CD8-positive, alpha-beta memory T cell (primary cell): Measurements from ENCODE around the gene IQCH. TPM values are rescaled to one million over a fixed set of nuclear protein-coding genes. Genes with fewer than 3 reads are reported as not detected.

Experiments
- CTCF ChIA-PET: fragments of 350-600 bp; sonication (Branson Sonifier 250); formaldehyde crosslinking; loops from one replicate; lab custom pipeline; 2021; ENCODE audit warnings: antibody characterized with exemption; lab: Charles Lee
- POLR2A ChIA-PET: fragments of 350-600 bp; sonication (Branson Sonifier 250); formaldehyde crosslinking; loops from one replicate; lab custom pipeline; 2021; ENCODE audit warnings: antibody characterized with exemption; lab: Charles Lee
- DNase-seq, 5 donors: peaks; one replicate each; pipeline versions ENCODE4 v3.0.0 to v3.0.0-alpha.2; 2020 to 2022; ENCODE audit warnings: mixed read lengths in 1 of 5
- H3K27ac ChIP-seq: one replicate; pipeline ENCODE4 v1.7.0; 2013; ENCODE audit warnings: low read depth, mild to moderate bottlenecking, low read length, moderate library complexity
- H3K27me3 ChIP-seq: 2 replicates; pipeline ENCODE4 v1.7.0; 2013; ENCODE audit warnings: low read length, mild to moderate bottlenecking; ENCODE audit not compliant: insufficient read depth, poor library complexity, severe bottlenecking
- H3K36me3 ChIP-seq: 2 replicates; pipeline ENCODE4 v1.7.0; 2013; ENCODE audit warnings: mild to moderate bottlenecking, low read length, moderate library complexity; ENCODE audit not compliant: insufficient read depth
- H3K4me1 ChIP-seq: 2 replicates; pipeline ENCODE4 v1.7.0; 2013; ENCODE audit warnings: mild to moderate bottlenecking, low read length, moderate library complexity; ENCODE audit not compliant: insufficient read depth
- H3K4me3 ChIP-seq: 2 replicates; pipeline ENCODE4 v1.7.0; 2013; ENCODE audit warnings: mild to moderate bottlenecking, low read length
- H3K9me3 ChIP-seq: 2 replicates; pipeline ENCODE4 v1.7.0; 2013; ENCODE audit warnings: mild to moderate bottlenecking, low read length
- H3K27ac Mint-ChIP-seq, 8 donors: one replicate each; pipeline ENCODE4 v1.8.0; 2020 to 2021; ENCODE audit warnings: mixed read lengths in 8 of 8, mild to moderate bottlenecking in 6 of 8, inconsistent platforms in 3 of 8, moderate library complexity in 3 of 8
- H3K27me3 Mint-ChIP-seq, 2 donors: one replicate each; pipeline ENCODE4 v1.8.0; 2020 to 2021; ENCODE audit warnings: mixed read lengths in 2 of 2, mild to moderate bottlenecking in 1 of 2, moderate library complexity in 1 of 2
- H3K36me3 Mint-ChIP-seq, 3 donors: one replicate each; pipeline ENCODE4 v1.8.0; 2020 to 2021; ENCODE audit warnings: mixed read lengths in 3 of 3, inconsistent platforms in 1 of 3, mild to moderate bottlenecking in 1 of 3
- H3K4me1 Mint-ChIP-seq, 3 donors: one replicate each; pipeline ENCODE4 v1.8.0; 2020 to 2021; ENCODE audit warnings: mixed read lengths in 3 of 3, inconsistent platforms in 1 of 3, mild to moderate bottlenecking in 1 of 3
- H3K4me3 Mint-ChIP-seq, 7 donors: one replicate each; pipeline ENCODE4 v1.8.0; 2020 to 2021; ENCODE audit warnings: mixed read lengths in 7 of 7, mild to moderate bottlenecking in 6 of 7, moderate library complexity in 4 of 7, inconsistent platforms in 2 of 7
- H3K9me3 Mint-ChIP-seq, 5 donors: one replicate each; pipeline ENCODE4 v1.8.0; 2020 to 2022; ENCODE audit warnings: mixed read lengths in 5 of 5, mild to moderate bottlenecking in 3 of 5, moderate library complexity in 2 of 5, inconsistent platforms in 1 of 5
- polyA plus RNA-seq: library from polyadenylated mRNA; unstranded; fragments of 300-500 nt; fragmentation: Illumina TruSeq; gene quantifications from one replicate; pipeline ENCODE4 v1.2.3, GENCODE V29; 2021
- total RNA-seq, 2 experiments: library from RNA; stranded (reverse); gene quantifications; one replicate each; pipeline ENCODE4 v1.2.3, GENCODE V29; 2021

IQCH gene
- total and polyA plus RNA-seq, 3 experiments from 2014 or later: 0.52 to 1.3 (median 1.0) TPM

GRCh38 chr15:67327737-67328136 is 73.2 kb downstream of the IQCH start:
- H3K4me3 Mint-ChIP-seq: no peak overlapping the region
- H3K4me1 Mint-ChIP-seq: no peaks in the 10 kb centered on the region
- ChIA-PET CTCF (no interaction called here), POLR2A (no interaction called here)
- no peaks in the 10 kb centered on the region for H3K27me3 ChIP-seq
- no peak overlapping the region for H3K4me3 ChIP-seq
- DNase-seq: no peak
- peaks cover 4% of the 10 kb centered on the region for H3K9me3 ChIP-seq
- H3K36me3 ChIP-seq: no peaks in the 10 kb centered on the region
- no peaks in the 10 kb centered on the region for H3K4me1 ChIP-seq
- peaks cover 15 to 19% of the 10 kb centered on the region in 2 donors for H3K27me3 Mint-ChIP-seq
- H3K9me3 Mint-ChIP-seq: peaks cover 4 to 10% (median 9%) of the 10 kb centered on the region in 5 donors
- no peak overlapping the region for H3K27ac ChIP-seq
- no peak overlapping the region for H3K27ac Mint-ChIP-seq
- peaks cover 0 to 7% (median 0%) of the 10 kb centered on the region in 3 donors for H3K36me3 Mint-ChIP-seq

GRCh38 chr15:67329984-67330733 is 75.6 kb downstream of the IQCH start:
- no peak for DNase-seq
- H3K27me3 ChIP-seq: no peaks in the 10 kb centered on the region
- POLR2A ChIA-PET: no interaction called here
- H3K36me3 Mint-ChIP-seq: peaks cover 0 to 7% (median 0%) of the 10 kb centered on the region in 3 donors
- H3K9me3 ChIP-seq: peaks cover 4% of the 10 kb centered on the region
- no peaks in the 10 kb centered on the region for H3K4me1 Mint-ChIP-seq
- H3K27ac Mint-ChIP-seq: no peak overlapping the region
- no peak overlapping the region for H3K4me3 ChIP-seq
- H3K27me3 Mint-ChIP-seq: peaks cover 15% of the 10 kb centered on the region in 2 donors
- no peak overlapping the region for H3K27ac ChIP-seq
- H3K4me1 ChIP-seq: no peaks in the 10 kb centered on the region
- CTCF ChIA-PET: no interaction called here
- peaks cover 4 to 10% (median 9%) of the 10 kb centered on the region in 5 donors for H3K9me3 Mint-ChIP-seq
- H3K4me3 Mint-ChIP-seq: no peak overlapping the region
- no peaks in the 10 kb centered on the region for H3K36me3 ChIP-seq

GRCh38 chr15:67331676-67332075 is 77.1 kb downstream of the IQCH start:
- ChIA-PET CTCF (interaction anchor here (1.4 kb wide), 1 partner anchor 11 kb away, joined by 3 read pairs; no protein-coding TSS in a partner anchor), POLR2A (no interaction called here)
- Histone ChIP-seq H3K27me3 (no peaks in the 10 kb centered on the region), H3K9me3 (peaks cover 4% of the 10 kb centered on the region), H3K36me3 (no peaks in the 10 kb centered on the region), H3K27ac (no peak overlapping the region), H3K4me1 (no peaks in the 10 kb centered on the region), H3K4me3 (no peak overlapping the region)
- H3K9me3 Mint-ChIP-seq: peaks cover 4 to 10% (median 7%) of the 10 kb centered on the region in 5 donors
- no peaks in the 10 kb centered on the region for H3K4me1 Mint-ChIP-seq
- no peak for DNase-seq
- H3K4me3 Mint-ChIP-seq: no peak overlapping the region
- H3K27ac Mint-ChIP-seq: no peak overlapping the region
- H3K27me3 Mint-ChIP-seq: peaks cover 11 to 13% of the 10 kb centered on the region in 2 donors
- H3K36me3 Mint-ChIP-seq: peaks cover 0 to 7% (median 0%) of the 10 kb centered on the region in 3 donors

- CTCF ChIA-PET: interaction anchor here (1.7 kb wide), 1 partner anchor 389 kb away, joined by 4 read pairs; no protein-coding TSS in a partner anchor
Measured at GRCh38 chr15:67335026-67335425, 80.4 kb downstream of the IQCH start.

GRCh38 chr15:67335534-67336222 is 81.1 kb downstream of the IQCH start:
- no peak for DNase-seq
- H3K4me3 Mint-ChIP-seq: no peak overlapping the region
- H3K27me3 ChIP-seq: no peaks in the 10 kb centered on the region
- H3K36me3 Mint-ChIP-seq: peaks cover 0 to 5% (median 0%) of the 10 kb centered on the region in 3 donors
- H3K4me1 ChIP-seq: no peaks in the 10 kb centered on the region
- H3K36me3 ChIP-seq: no peaks in the 10 kb centered on the region
- no peak overlapping the region for H3K27ac Mint-ChIP-seq
- H3K4me1 Mint-ChIP-seq: no peaks in the 10 kb centered on the region
- POLR2A ChIA-PET: no interaction called here
- H3K27ac ChIP-seq: no peak overlapping the region
- no peaks in the 10 kb centered on the region for H3K9me3 Mint-ChIP-seq
- CTCF ChIA-PET: interaction anchor here (1.7 kb wide), 1 partner anchor 389 kb away, joined by 4 read pairs; no protein-coding TSS in a partner anchor
- H3K9me3 ChIP-seq: no peaks in the 10 kb centered on the region
- H3K27me3 Mint-ChIP-seq: peaks cover 3 to 5% of the 10 kb centered on the region in 2 donors
- no peak overlapping the region for H3K4me3 ChIP-seq

More at GRCh38 chr15:67335026-67335425, 80.4 kb downstream of the IQCH start:
- no peaks in the 10 kb centered on the region for H3K9me3 Mint-ChIP-seq
- no peaks in the 10 kb centered on the region for H3K36me3 ChIP-seq
- H3K36me3 Mint-ChIP-seq: peaks cover 0 to 5% (median 0%) of the 10 kb centered on the region in 3 donors
- no peaks in the 10 kb centered on the region for H3K4me1 Mint-ChIP-seq
- H3K9me3 ChIP-seq: no peaks in the 10 kb centered on the region
- H3K27me3 Mint-ChIP-seq: peaks cover 3 to 5% of the 10 kb centered on the region in 2 donors
- H3K27ac ChIP-seq: no peak overlapping the region
- no peak for DNase-seq
- POLR2A ChIA-PET: no interaction called here
- H3K27ac Mint-ChIP-seq: no peak overlapping the region
- H3K4me1 ChIP-seq: no peaks in the 10 kb centered on the region
- H3K27me3 ChIP-seq: no peaks in the 10 kb centered on the region
- no peak overlapping the region for H3K4me3 Mint-ChIP-seq
- H3K4me3 ChIP-seq: no peak overlapping the region

- H3K36me3 Mint-ChIP-seq: peaks cover 0 to 16% (median 2%) of the 10 kb centered on the region in 3 donors
- peaks cover 0 to 10% (median 7%) of the 10 kb centered on the region in 5 donors for H3K9me3 Mint-ChIP-seq
- no peaks in the 10 kb centered on the region for H3K36me3 ChIP-seq
- no peaks in the 10 kb centered on the region for H3K4me1 Mint-ChIP-seq
- ChIA-PET POLR2A (no interaction called here), CTCF (no interaction called here)
- H3K4me3 ChIP-seq: no peak overlapping the region
- H3K27ac ChIP-seq: no peak overlapping the region
- DNase-seq: no peak
- no peaks in the 10 kb centered on the region for H3K4me1 ChIP-seq
- peaks cover 8 to 15% of the 10 kb centered on the region in 2 donors for H3K27me3 Mint-ChIP-seq
- no peak overlapping the region for H3K4me3 Mint-ChIP-seq
- H3K27me3 ChIP-seq: no peaks in the 10 kb centered on the region
- H3K27ac Mint-ChIP-seq: no peak overlapping the region
- no peaks in the 10 kb centered on the region for H3K9me3 ChIP-seq
Measured at GRCh38 chr15:67340630-67341029, 86.0 kb downstream of the IQCH start.

- CTCF ChIA-PET: no interaction called here
Measured at GRCh38 chr15:67341539-67341938, 87.0 kb downstream of the IQCH start.

GRCh38 chr15:67343206-67343605 is 88.6 kb downstream of the IQCH start:
- H3K36me3 ChIP-seq: no peaks in the 10 kb centered on the region
- H3K4me1 ChIP-seq: no peaks in the 10 kb centered on the region
- Mint-ChIP-seq H3K27ac (no peak overlapping the region), H3K36me3 (peaks cover 1 to 16% (median 2%) of the 10 kb centered on the region in 3 donors), H3K9me3 (peaks cover 11 to 27% (median 20%) of the 10 kb centered on the region in 5 donors), H3K27me3 (peaks cover 6 to 13% of the 10 kb centered on the region in 2 donors), H3K4me3 (no peak overlapping the region), H3K4me1 (no peaks in the 10 kb centered on the region)
- POLR2A ChIA-PET: no interaction called here
- H3K27ac ChIP-seq: no peak overlapping the region
- no peak for DNase-seq
- H3K27me3 ChIP-seq: no peaks in the 10 kb centered on the region
- no peak overlapping the region for H3K4me3 ChIP-seq
- no peaks in the 10 kb centered on the region for H3K9me3 ChIP-seq
- CTCF ChIA-PET: no interaction called here

More at GRCh38 chr15:67341539-67341938, 87.0 kb downstream of the IQCH start:
- no peak overlapping the region for H3K4me3 Mint-ChIP-seq
- Histone ChIP-seq H3K27ac (no peak overlapping the region), H3K4me1 (no peaks in the 10 kb centered on the region), H3K4me3 (no peak overlapping the region), H3K9me3 (no peaks in the 10 kb centered on the region), H3K36me3 (no peaks in the 10 kb centered on the region), H3K27me3 (no peaks in the 10 kb centered on the region)
- H3K27ac Mint-ChIP-seq: no peak overlapping the region
- no peak for DNase-seq
- POLR2A ChIA-PET: no interaction called here
- peaks cover under 1 to 13% (median 8%) of the 10 kb centered on the region in 5 donors for H3K9me3 Mint-ChIP-seq
- H3K4me1 Mint-ChIP-seq: no peaks in the 10 kb centered on the region
- peaks cover 9 to 15% of the 10 kb centered on the region in 2 donors for H3K27me3 Mint-ChIP-seq
- peaks cover 0 to 16% (median 2%) of the 10 kb centered on the region in 3 donors for H3K36me3 Mint-ChIP-seq
